ENCODE measurements around the gene RIPK3. TPM values are rescaled to one million over a fixed set of nuclear protein-coding genes. Genes with fewer than 3 reads are reported as not detected.

Gene RIPK3
- total RNA-seq, 1 experiment from 2014 or later = 0.35 TPM

DNA sequence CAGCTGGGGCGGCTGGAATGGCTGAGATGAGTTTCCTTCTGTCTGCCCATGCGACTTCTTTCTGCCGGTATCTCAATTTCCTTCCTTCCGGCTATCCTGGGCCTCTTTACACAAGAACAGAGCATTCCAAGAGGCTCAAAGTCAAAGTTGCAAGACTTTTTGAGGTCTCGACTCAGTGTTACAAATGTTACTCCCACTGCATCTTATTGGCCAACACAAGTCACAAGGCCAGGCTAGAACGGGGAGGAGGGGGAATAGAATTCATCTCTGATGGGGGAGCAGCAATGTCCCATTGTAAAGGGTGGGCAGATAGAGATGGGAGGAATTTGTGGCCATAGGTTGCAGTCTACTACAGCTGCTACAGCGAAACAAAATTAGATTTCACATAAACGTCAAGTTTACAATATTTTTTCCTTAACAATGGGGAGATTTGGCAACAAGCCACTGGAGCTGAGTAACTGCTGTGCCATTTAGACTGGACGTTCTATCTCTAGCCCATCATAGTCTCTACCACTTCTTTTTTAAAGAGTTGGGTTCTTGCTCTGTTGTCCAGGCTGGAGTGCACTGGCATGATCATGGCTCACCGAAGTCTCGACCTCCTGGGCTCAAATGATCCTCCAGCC is 49.5 kb upstream of the RIPK3 start:
- Histone ChIP-seq H3K79me2 (ENCODE audit: insufficient read depth, low read length) (no peaks in the 10 kb centered on the region; the same call in 1 of the 2 replicates), H3K18ac (ENCODE audit: insufficient read length, low read depth, low read length) (no peak overlapping the region), H3K14ac (ENCODE audit: insufficient read depth, low read length) (no peak overlapping the region), H3K27me3 (ENCODE audit: insufficient read depth, low read length) (no peaks in the 10 kb centered on the region), H2BK20ac (ENCODE audit: low read depth, low read length, poor library complexity, severe bottlenecking) (no peak overlapping the region), H4K8ac (replicated peaks; ENCODE audit: insufficient read length, low read depth, low read length) (no peak overlapping the region), H2BK12ac (ENCODE audit: insufficient read length, low read depth, low read length) (no peak overlapping the region), H4K5ac (ENCODE audit: insufficient read length, low read depth, low read length) (no peak overlapping the region), H3K79me1 (ENCODE audit: insufficient read depth, low read depth, low read length, poor library complexity, severe bottlenecking) (no peaks in the 10 kb centered on the region), H3T11ph (ENCODE audit: low read length) (no peak overlapping the region), H2BK5ac (ENCODE audit: insufficient read length, low read length) (no peak overlapping the region), H4K91ac (ENCODE audit: insufficient read length, low read depth, low read length) (no peak overlapping the region), H3K4me1 (ENCODE audit: insufficient read depth, low read length) (no peaks in the 10 kb centered on the region), H2BK15ac (ENCODE audit: low read depth, low read length) (no peak overlapping the region), H4K20me1 (ENCODE audit: control insufficient read depth, insufficient read depth, insufficient read length) (no peaks in the 10 kb centered on the region), H2AFZ (ENCODE audit: low read length) (no peak overlapping the region), H3K4ac (ENCODE audit: low read depth, low read length) (no peak overlapping the region), H3K56ac (ENCODE audit: insufficient read length, low read depth, low read length) (no peak overlapping the region), H3K23me2 (ENCODE audit: insufficient read length, low read depth, low read length, poor library complexity, severe bottlenecking) (no peaks in the 10 kb centered on the region), H2BK120ac (ENCODE audit: low read depth, low read length, poor library complexity, severe bottlenecking) (no peak overlapping the region), H3K9me3 (ENCODE audit: control insufficient read depth, low read depth, low read length) (no peaks in the 10 kb centered on the region), H3K9ac (ENCODE audit: extremely low read depth, insufficient read length, low read length) (no peak overlapping the region), H2AK5ac (ENCODE audit: insufficient read length, low read length) (no peak overlapping the region), H3K27ac (ENCODE audit: insufficient read length, low read depth, low read length) (no peak overlapping the region), H3K23ac (ENCODE audit: insufficient read length, low read depth, low read length) (no peak overlapping the region), H3K4me2 (ENCODE audit: insufficient read depth, insufficient read length, low read length) (no peak overlapping the region)
- Mint-ChIP-seq H3K4me3 (no peak overlapping the region), H3K36me3 (ENCODE audit: insufficient read depth in 1 of 3, low read depth in 3 of 3) (no peaks in the 10 kb centered on the region), H3K9me3 (no peaks in the 10 kb centered on the region), H3K4me1 (peaks cover 17 to 20% of the 10 kb centered on the region in 2 experiments), H3K27ac (no peak overlapping the region; a peak in 1 of 7 replicates), H3K27me3 (ENCODE audit: low read depth) (peaks cover 6% of the 10 kb centered on the region)
- TF ChIP-seq, protein P1, sequence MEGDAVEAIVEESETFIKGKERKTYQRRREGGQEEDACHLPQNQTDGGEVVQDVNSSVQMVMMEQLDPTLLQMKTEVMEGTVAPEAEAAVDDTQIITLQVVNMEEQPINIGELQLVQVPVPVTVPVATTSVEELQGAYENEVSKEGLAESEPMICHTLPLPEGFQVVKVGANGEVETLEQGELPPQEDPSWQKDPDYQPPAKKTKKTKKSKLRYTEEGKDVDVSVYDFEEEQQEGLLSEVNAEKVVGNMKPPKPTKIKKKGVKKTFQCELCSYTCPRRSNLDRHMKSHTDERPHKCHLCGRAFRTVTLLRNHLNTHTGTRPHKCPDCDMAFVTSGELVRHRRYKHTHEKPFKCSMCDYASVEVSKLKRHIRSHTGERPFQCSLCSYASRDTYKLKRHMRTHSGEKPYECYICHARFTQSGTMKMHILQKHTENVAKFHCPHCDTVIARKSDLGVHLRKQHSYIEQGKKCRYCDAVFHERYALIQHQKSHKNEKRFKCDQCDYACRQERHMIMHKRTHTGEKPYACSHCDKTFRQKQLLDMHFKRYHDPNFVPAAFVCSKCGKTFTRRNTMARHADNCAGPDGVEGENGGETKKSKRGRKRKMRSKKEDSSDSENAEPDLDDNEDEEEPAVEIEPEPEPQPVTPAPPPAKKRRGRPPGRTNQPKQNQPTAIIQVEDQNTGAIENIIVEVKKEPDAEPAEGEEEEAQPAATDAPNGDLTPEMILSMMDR (conservative IDR thresholded peaks at IDR 0.05) = no peak
- DNase-seq = no peak
- no CpG with 5 or more reads among the region's 11 CpGs for WGBS (ENCODE audit: extremely low coverage, insufficient read length, low lambda C conversion rate)
